H1 (cell line): Measurements from ENCODE around the gene CUL4B. TPM values are rescaled to one million over a fixed set of nuclear protein-coding genes. Genes with fewer than 3 reads are reported as not detected.

Source experiments
- EGR1 ChIP-seq: IDR thresholded peaks from 2 replicates; pipeline ENCODE4 v1.6.1; 2011; ENCODE audit warnings: low read depth, low read length, borderline replicate concordance
- KDM4A ChIP-seq: IDR thresholded peaks from one replicate; pipeline ENCODE4 v1.7.1; 2012; ENCODE audit warnings: low read depth, mild to moderate bottlenecking, moderate library complexity, low read length, inconsistent platforms; ENCODE audit not compliant: severe bottlenecking
- SP1 ChIP-seq: IDR thresholded peaks from 2 replicates; pipeline ENCODE4 v1.6.1; 2011; ENCODE audit warnings: low read depth, low read length
- SP4 ChIP-seq: IDR thresholded peaks from 2 replicates; pipeline ENCODE4 v1.6.1; 2012; ENCODE audit warnings: low read length, inconsistent platforms
- polyA plus RNA-seq, 7 experiments: library from polyadenylated mRNA; depleted of rRNA in 3 of 7; stranded (reverse) in 5 of 7; unstranded in 2 of 7; fragments of >200 nt in 5 of 7; fragments of 200-250 nt in 2 of 7; gene quantifications; 1 replicate in 5 of 7; 2 replicates in 1 of 7; 4 replicates in 1 of 7; pipeline versions ENCODE4 v1.2.1 to v1.2.3, GENCODE V29; 2011 to 2013; ENCODE audit warnings: missing spikeins in 2 of 7, mixed read lengths in 2 of 7
- total RNA-seq: library from RNA; stranded (reverse); fragmentation: NEBNext Ultra II Directional; extraction: Animal tissue kit (Norgen Biotek cat#: 25700); gene quantifications from 2 replicates; pipeline ENCODE4 v1.2.1, GENCODE V29; 2021

CUL4B gene
- total and polyA plus RNA-seq, 2 of the 8 experiments (the other 6 are each of a cell fraction or from before 2014, with no cell fraction given), result 11.7 to 44.0 TPM

GRCh38 chrX:120517936-120518335, 42.8 kb downstream of the CUL4B start (continued):
- TF ChIP-seq SP4 (no peak), KDM4A (no peak), SP1 (no peak), EGR1 (no peak)
